ENCODE measurements around the gene CXCL11. TPM values are rescaled to one million over a fixed set of nuclear protein-coding genes. Genes with fewer than 3 reads are reported as not detected.
"Not testable (repeated sequence)": the region's sequence is repeated elsewhere in the genome, so short reads cannot be mapped to it uniquely, and the experiment has no call there.

CXCL11 gene
- total RNA-seq, 1 experiment from 2014 or later, result 3.7 TPM

DNA sequence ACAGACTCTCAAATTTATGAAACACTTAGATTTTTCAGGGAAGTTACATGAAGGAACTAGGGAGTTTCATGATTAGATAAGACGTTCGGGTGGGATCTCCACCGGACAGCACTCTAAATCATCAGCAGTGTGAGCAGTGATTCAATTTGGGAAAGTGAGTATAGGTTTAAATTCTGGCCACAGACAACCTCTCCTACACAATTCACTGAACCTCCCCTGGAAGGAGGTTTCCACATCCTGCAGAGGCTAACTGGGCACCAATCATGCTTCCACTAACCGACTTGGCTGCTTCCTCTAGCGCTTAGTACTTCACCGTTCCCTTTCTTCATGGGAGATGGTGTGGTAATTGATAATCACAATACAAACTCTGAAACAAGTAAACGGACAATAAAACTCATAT lies 34.2 kb downstream of the CXCL11 start:
- DNase-seq (ENCODE audit: low read depth), result no peak

DNA sequence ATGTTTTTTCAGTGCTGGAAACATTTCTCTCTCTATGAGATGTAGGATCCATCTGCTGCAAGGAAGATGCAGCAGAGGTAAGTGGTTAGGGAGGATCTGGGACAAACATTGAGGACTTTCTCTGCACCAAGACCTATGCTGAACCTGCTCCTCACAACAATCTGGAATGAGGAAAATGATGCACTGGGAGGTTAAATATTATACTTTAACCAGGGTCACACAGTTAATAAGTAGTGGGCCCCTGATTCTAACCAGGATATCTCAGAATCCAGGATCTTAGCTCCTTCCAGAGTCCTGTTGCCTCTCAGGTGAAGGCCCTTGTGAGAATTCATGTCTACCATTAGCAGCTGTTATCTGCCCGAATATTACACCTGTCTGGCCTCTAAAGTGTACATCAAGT lies 35.6 kb downstream of the CXCL11 start:
- DNase-seq (ENCODE audit: low read depth), result no peak

- DNase-seq (ENCODE audit: low read depth), result not testable (repeated sequence)
These were observed 37.2 kb downstream of the CXCL11 start for GRCh38 chr4:75998525-75999147.

- DNase-seq (ENCODE audit: low read depth), result no peak
These were observed 37.9 kb downstream of the CXCL11 start for GRCh38 chr4:75997946-75998345.

- no peak for DNase-seq (ENCODE audit: low read depth)
These were observed 38.8 kb downstream of the CXCL11 start for GRCh38 chr4:75997081-75997480.

DNA sequence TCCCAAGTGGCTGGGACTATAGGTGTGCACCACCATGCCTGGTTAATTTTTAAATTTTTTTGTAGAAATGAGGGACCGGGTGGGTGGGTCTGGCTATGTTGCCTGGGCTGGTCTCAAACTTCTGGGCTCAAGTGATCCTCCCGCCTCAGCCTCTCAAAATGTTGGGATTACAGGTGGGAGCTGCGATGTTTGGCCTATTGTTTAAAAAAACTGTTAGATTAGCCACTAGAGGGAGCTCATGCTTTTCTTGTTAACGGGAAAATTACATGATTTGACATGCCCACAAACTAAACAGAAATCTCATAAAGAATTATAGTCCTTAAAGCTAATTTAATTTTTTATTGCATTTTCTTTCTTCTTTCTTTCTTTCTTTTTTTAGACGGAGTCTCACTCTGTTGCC lies 40.1 kb downstream of the CXCL11 start:
- DNase-seq (ENCODE audit: low read depth), result peak; percentile 4

GRCh38 chr4:75992462-75992861 lies 43.4 kb downstream of the CXCL11 start:
- no peak for DNase-seq (ENCODE audit: low read depth)

DNA sequence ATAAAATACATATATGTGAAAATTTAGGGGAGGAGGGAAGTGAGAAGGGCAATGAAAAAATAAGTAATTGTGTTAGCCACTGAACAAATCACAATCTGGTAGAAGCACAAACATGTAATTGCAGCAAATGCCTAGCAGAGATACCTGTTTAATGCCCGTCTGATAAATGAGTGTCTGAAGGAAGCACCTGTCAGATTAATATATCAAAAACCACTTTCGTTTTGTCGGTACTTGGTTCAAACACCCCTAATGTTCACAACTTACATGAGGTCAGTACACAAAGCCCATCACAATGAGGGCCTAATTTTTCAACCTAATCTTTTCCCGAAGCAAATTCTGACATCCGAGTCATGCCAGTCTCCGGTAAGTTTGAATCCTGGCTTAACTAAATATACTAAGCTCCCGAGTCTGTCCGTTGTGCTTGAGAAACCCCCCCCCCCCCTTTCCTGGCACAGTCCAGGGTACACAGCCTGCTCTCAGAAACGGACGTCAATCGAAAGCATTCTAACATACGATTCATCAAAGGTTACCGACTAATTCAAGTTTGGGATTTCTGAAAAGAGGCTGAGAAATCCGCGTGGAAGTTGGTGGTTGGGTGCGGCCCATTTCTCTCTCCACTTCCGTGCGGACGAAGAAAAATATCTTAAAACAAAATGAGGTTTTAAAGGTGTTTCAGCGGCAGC lies 45.9 kb downstream of the CXCL11 start:
- DNase-seq (ENCODE audit: low read depth), result no peak

DNA sequence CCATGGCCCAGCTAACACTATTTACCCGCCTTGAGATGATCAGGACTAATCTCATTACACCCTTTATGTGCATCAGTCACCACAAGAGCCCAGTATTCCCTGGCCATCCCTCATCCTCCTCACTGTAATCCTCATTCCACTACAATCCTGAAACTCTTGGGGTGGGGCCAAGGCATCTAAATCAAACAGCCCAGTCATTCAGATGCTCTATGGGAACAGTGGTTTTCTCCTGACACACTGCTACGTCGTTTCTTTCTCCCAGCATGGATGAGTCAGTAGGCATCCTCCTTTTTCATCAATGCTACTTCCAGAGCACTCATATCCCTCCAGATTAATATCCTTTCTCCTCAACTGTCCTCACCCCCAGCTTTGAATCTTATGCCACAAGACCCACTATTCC lies 50.8 kb downstream of the CXCL11 start:
- DNase-seq (ENCODE audit: low read depth), result peak; percentile 9

Other genes with a start within 250 kb of the CXCL11 start
- not detected in 2 replicates for gene PPEF2, start 133.6 kb downstream of the CXCL11 start, total RNA-seq (2014; rRNA removed; shearing (Covaris generic))
- gene NAAA, start 95.1 kb downstream of the CXCL11 start, total RNA-seq (2014; rRNA removed; shearing (Covaris generic)), result 1.5 and 3.3 TPM in 2 replicates
- gene SDAD1, start 45.1 kb downstream of the CXCL11 start, total RNA-seq (2014; rRNA removed; shearing (Covaris generic)), result 31.9 and 35.7 TPM in 2 replicates
- gene CXCL9, start 28.6 kb downstream of the CXCL11 start, total RNA-seq (2014; rRNA removed; shearing (Covaris generic)), result not detected in 2 replicates
- 0.77 and 0.86 TPM in 2 replicates for gene CXCL10, start 12.6 kb downstream of the CXCL11 start, total RNA-seq (2014; rRNA removed; shearing (Covaris generic))
- not detected in 2 replicates for gene ART3, start 38.6 kb upstream of the CXCL11 start, total RNA-seq (2014; rRNA removed; shearing (Covaris generic))
- gene NUP54, start 112.3 kb upstream of the CXCL11 start, total RNA-seq (2014; rRNA removed; shearing (Covaris generic)), result 31.8 and 40.7 TPM in 2 replicates
- 22.7 and 25.7 TPM in 2 replicates for gene SCARB2, start 177.8 kb upstream of the CXCL11 start, total RNA-seq (2014; rRNA removed; shearing (Covaris generic))
- 0.11 and 2.8 TPM in 2 replicates for gene FAM47E, start 215.7 kb upstream of the CXCL11 start, total RNA-seq (2014; rRNA removed; shearing (Covaris generic))

Data from Daoy (cell line).